HG03354 (cell line): ENCODE data around the gene KDM1A.

Experiments
- ATAC-seq: cut with Tn5 transposase; IDR thresholded peaks from one replicate; pipeline ENCODE4 v1.9.1; 2021; ENCODE audit warnings: mild to moderate bottlenecking; ENCODE audit not compliant: unreplicated experiment, poor library complexity, severe bottlenecking

Gene KDM1A

GRCh38 chr1:23124259-23125026 lies 105.2 kb downstream of the KDM1A start:
- no peak for ATAC-seq

- ATAC-seq: no peak
Observed at GRCh38 chr1:23125489-23125888, 106.2 kb downstream of the KDM1A start.

DNA sequence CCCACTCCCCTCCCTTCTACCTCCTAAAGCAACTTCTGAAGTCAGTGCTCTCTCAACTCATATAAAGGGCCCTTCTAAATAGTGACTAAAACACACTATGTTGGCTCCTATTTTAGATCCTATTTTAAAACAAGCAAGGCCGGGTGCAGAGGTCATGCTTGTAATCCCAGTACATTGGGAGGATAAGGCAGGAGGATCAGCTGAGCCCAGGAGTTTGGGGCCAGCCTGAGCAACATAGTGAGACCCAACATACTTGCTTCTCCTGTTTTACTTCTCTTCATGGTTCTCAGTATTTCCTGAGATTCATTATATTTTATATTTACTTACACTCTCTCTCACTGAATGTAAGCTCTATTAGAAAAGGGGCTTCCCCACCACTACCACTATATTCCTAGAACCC lies 106.9 kb downstream of the KDM1A start:
- no peak for ATAC-seq

- no peak for ATAC-seq
Observed at GRCh38 chr1:23126801-23127200, 107.5 kb downstream of the KDM1A start.

GRCh38 chr1:23129846-23130245 lies 110.6 kb downstream of the KDM1A start:
- ATAC-seq: no peak

GRCh38 chr1:23132033-23132432 lies 112.8 kb downstream of the KDM1A start:
- ATAC-seq: no peak
